ENCODE measurements around the gene UGT2A3.
"Not testable (repeated sequence)": the region's sequence is repeated elsewhere in the genome, so short reads cannot be mapped to it uniquely, and the experiment has no call there.

DNA sequence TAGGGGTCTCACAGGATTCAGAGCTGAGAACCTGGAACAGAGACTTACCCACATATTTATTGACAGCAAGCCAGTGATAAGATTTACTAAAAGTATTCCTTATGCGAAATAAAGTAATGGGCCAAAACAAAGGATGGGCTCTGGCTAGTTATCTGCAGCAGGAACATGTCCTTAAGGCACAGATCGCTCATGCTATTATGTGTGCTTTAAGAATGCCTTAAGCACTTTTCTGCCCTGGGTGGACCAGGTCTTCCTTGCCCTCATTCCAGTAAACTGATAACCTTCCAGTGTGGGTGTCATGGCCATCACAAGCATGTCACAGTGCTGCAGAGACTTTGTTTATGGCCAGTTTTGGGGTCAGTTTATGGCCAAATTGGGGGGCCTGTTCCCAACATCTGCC lies 7.5 kb upstream of the UGT2A3 start:
- TF ChIP-seq, protein P1, sequence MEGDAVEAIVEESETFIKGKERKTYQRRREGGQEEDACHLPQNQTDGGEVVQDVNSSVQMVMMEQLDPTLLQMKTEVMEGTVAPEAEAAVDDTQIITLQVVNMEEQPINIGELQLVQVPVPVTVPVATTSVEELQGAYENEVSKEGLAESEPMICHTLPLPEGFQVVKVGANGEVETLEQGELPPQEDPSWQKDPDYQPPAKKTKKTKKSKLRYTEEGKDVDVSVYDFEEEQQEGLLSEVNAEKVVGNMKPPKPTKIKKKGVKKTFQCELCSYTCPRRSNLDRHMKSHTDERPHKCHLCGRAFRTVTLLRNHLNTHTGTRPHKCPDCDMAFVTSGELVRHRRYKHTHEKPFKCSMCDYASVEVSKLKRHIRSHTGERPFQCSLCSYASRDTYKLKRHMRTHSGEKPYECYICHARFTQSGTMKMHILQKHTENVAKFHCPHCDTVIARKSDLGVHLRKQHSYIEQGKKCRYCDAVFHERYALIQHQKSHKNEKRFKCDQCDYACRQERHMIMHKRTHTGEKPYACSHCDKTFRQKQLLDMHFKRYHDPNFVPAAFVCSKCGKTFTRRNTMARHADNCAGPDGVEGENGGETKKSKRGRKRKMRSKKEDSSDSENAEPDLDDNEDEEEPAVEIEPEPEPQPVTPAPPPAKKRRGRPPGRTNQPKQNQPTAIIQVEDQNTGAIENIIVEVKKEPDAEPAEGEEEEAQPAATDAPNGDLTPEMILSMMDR (IDR thresholded peaks at IDR 0.05), result not testable (repeated sequence)
- not testable (repeated sequence) for TF ChIP-seq POLR2A (IDR thresholded peaks at IDR 0.05)
